ENCODE measurements around the gene RAB3GAP2.

The RAB3GAP2 gene

DNA sequence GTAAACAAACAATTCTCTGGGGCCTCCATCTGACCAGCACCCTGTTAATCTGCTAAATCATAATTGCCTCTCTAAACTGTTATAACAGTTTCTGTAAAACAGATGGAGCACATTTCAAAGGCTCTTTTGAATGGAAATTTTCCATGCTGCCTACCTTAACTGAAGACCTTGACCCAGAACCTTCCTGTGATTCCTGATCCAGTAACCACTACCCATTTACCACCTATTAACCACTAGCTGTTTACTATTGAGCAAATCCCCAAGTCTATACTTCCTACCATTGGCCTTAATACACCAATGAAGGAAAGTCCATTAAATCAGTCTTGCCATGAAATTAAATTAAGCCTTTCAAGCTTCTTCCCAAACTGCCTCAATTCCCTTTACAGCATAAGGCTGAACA lies 46.3 kb downstream of the RAB3GAP2 start:
- Histone ChIP-seq H3K4me3 (replicated peaks; ENCODE audit: insufficient read depth, low read length) (no peak overlapping the region), H3K27me3 (ENCODE audit: insufficient read depth, poor library complexity, severe bottlenecking) (no peaks in the 10 kb centered on the region), H3K27ac (replicated peaks) (no peak overlapping the region)
- no peak for DNase-seq (ENCODE audit: low read depth in 1 of 2, low spot score in 1 of 2)
- TF ChIP-seq, protein P1, sequence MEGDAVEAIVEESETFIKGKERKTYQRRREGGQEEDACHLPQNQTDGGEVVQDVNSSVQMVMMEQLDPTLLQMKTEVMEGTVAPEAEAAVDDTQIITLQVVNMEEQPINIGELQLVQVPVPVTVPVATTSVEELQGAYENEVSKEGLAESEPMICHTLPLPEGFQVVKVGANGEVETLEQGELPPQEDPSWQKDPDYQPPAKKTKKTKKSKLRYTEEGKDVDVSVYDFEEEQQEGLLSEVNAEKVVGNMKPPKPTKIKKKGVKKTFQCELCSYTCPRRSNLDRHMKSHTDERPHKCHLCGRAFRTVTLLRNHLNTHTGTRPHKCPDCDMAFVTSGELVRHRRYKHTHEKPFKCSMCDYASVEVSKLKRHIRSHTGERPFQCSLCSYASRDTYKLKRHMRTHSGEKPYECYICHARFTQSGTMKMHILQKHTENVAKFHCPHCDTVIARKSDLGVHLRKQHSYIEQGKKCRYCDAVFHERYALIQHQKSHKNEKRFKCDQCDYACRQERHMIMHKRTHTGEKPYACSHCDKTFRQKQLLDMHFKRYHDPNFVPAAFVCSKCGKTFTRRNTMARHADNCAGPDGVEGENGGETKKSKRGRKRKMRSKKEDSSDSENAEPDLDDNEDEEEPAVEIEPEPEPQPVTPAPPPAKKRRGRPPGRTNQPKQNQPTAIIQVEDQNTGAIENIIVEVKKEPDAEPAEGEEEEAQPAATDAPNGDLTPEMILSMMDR (IDR thresholded peaks at IDR 0.05; ENCODE audit: insufficient read depth, low read length), result no peak
- no peak for TF ChIP-seq POLR2AphosphoS5 (IDR thresholded peaks at IDR 0.05; ENCODE audit: low read depth)
- TF ChIP-seq GABPA (IDR thresholded peaks at IDR 0.05; ENCODE audit: low read depth), result no peak
- TF ChIP-seq SPI1 (IDR thresholded peaks at IDR 0.05; ENCODE audit: borderline replicate concordance, low read depth), result no peak
- TF ChIP-seq, protein P2, sequence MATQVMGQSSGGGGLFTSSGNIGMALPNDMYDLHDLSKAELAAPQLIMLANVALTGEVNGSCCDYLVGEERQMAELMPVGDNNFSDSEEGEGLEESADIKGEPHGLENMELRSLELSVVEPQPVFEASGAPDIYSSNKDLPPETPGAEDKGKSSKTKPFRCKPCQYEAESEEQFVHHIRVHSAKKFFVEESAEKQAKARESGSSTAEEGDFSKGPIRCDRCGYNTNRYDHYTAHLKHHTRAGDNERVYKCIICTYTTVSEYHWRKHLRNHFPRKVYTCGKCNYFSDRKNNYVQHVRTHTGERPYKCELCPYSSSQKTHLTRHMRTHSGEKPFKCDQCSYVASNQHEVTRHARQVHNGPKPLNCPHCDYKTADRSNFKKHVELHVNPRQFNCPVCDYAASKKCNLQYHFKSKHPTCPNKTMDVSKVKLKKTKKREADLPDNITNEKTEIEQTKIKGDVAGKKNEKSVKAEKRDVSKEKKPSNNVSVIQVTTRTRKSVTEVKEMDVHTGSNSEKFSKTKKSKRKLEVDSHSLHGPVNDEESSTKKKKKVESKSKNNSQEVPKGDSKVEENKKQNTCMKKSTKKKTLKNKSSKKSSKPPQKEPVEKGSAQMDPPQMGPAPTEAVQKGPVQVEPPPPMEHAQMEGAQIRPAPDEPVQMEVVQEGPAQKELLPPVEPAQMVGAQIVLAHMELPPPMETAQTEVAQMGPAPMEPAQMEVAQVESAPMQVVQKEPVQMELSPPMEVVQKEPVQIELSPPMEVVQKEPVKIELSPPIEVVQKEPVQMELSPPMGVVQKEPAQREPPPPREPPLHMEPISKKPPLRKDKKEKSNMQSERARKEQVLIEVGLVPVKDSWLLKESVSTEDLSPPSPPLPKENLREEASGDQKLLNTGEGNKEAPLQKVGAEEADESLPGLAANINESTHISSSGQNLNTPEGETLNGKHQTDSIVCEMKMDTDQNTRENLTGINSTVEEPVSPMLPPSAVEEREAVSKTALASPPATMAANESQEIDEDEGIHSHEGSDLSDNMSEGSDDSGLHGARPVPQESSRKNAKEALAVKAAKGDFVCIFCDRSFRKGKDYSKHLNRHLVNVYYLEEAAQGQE (IDR thresholded peaks at IDR 0.05; ENCODE audit: insufficient replicate concordance, low read depth), result no peak

GRCh38 chr1:220224611-220225124 lies 47.6 kb downstream of the RAB3GAP2 start:
- no peaks in the 10 kb centered on the region for H3K27me3 ChIP-seq (ENCODE audit: insufficient read depth, poor library complexity, severe bottlenecking)
- H3K4me3 ChIP-seq (replicated peaks; ENCODE audit: insufficient read depth, low read length), result no peak overlapping the region
- no peak for DNase-seq (ENCODE audit: low read depth in 1 of 2, low spot score in 1 of 2)
- TF ChIP-seq, protein P2 (IDR thresholded peaks at IDR 0.05; ENCODE audit: insufficient replicate concordance, low read depth), result no peak
- no peak for TF ChIP-seq GABPA (IDR thresholded peaks at IDR 0.05; ENCODE audit: low read depth)
- TF ChIP-seq, protein P1 (IDR thresholded peaks at IDR 0.05; ENCODE audit: insufficient read depth, low read length), result no peak
- no peak for TF ChIP-seq POLR2AphosphoS5 (IDR thresholded peaks at IDR 0.05; ENCODE audit: low read depth)
- no peak for TF ChIP-seq SPI1 (IDR thresholded peaks at IDR 0.05; ENCODE audit: borderline replicate concordance, low read depth)
- no peak overlapping the region for H3K27ac ChIP-seq (replicated peaks)

DNA sequence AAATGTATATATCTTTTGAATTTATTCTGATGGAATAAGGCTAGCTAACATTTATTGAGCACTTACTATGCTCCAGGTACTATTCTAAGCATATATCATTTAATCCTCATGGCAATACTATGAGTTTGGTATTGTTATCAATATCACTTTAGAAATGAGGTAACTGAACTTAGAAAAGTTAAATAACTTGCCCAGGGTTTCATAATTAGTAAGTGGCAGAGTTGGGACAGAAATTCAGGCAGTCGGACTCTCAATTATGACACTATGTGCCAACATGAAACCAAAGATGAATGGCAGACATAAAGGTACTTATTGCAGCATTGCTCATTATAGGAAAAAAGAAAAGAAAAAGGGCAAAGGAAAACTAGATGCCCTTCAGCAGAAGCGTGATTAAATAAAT lies 48.2 kb downstream of the RAB3GAP2 start:
- no peak overlapping the region for H3K27ac ChIP-seq (replicated peaks)
- H3K27me3 ChIP-seq (ENCODE audit: insufficient read depth, poor library complexity, severe bottlenecking), result no peaks in the 10 kb centered on the region
- DNase-seq (ENCODE audit: low read depth in 1 of 2, low spot score in 1 of 2), result no peak
- TF ChIP-seq, protein P2 (IDR thresholded peaks at IDR 0.05; ENCODE audit: insufficient replicate concordance, low read depth), result no peak
- TF ChIP-seq POLR2AphosphoS5 (IDR thresholded peaks at IDR 0.05; ENCODE audit: low read depth), result no peak
- TF ChIP-seq, protein P1 (IDR thresholded peaks at IDR 0.05; ENCODE audit: insufficient read depth, low read length), result no peak
- TF ChIP-seq SPI1 (IDR thresholded peaks at IDR 0.05; ENCODE audit: borderline replicate concordance, low read depth), result no peak
- TF ChIP-seq GABPA (IDR thresholded peaks at IDR 0.05; ENCODE audit: low read depth), result no peak
- no peak overlapping the region for H3K4me3 ChIP-seq (replicated peaks; ENCODE audit: insufficient read depth, low read length)
